Measurements from ENCODE around the gene EML1. TPM values are rescaled to one million over a fixed set of nuclear protein-coding genes. Genes with fewer than 3 reads are reported as not detected.

EML1 gene
- total RNA-seq, 3 donors from 2014 or later, result 5.4 to 82.5 (median 8.1) TPM

DNA sequence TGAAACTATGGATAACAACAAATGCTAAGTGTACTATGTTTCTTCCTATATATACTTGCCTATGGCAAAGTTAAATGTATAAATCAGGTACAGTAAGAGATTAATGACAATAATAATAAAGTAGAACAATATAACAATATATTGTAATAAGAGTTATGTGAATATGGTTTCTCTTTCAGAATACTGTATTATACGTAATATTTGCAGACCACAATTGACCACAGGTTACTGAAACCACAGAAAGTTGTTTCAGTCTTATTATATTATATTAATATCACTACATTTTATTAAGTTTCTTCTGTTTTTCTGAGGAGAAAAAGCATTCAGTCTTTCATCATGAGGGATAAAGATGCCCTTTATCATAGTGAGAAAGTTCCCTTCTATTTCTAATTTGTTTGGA is 131.2 kb downstream of the EML1 start:
- no peak for DNase-seq
- no peak for ATAC-seq
- intact Hi-C loops (cut with DNase I, micrococcal nuclease), result no loop called here
- Histone ChIP-seq H3K36me3 (ENCODE audit: low read depth) (no peaks in the 10 kb centered on the region), H3K9me3 (no peaks in the 10 kb centered on the region), H3K4me1 (ENCODE audit: low read depth) (no peaks in the 10 kb centered on the region), H3K4me3 (no peak overlapping the region)
- TF ChIP-seq, protein P1, sequence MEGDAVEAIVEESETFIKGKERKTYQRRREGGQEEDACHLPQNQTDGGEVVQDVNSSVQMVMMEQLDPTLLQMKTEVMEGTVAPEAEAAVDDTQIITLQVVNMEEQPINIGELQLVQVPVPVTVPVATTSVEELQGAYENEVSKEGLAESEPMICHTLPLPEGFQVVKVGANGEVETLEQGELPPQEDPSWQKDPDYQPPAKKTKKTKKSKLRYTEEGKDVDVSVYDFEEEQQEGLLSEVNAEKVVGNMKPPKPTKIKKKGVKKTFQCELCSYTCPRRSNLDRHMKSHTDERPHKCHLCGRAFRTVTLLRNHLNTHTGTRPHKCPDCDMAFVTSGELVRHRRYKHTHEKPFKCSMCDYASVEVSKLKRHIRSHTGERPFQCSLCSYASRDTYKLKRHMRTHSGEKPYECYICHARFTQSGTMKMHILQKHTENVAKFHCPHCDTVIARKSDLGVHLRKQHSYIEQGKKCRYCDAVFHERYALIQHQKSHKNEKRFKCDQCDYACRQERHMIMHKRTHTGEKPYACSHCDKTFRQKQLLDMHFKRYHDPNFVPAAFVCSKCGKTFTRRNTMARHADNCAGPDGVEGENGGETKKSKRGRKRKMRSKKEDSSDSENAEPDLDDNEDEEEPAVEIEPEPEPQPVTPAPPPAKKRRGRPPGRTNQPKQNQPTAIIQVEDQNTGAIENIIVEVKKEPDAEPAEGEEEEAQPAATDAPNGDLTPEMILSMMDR (IDR thresholded peaks at IDR 0.05), result no peak

DNA sequence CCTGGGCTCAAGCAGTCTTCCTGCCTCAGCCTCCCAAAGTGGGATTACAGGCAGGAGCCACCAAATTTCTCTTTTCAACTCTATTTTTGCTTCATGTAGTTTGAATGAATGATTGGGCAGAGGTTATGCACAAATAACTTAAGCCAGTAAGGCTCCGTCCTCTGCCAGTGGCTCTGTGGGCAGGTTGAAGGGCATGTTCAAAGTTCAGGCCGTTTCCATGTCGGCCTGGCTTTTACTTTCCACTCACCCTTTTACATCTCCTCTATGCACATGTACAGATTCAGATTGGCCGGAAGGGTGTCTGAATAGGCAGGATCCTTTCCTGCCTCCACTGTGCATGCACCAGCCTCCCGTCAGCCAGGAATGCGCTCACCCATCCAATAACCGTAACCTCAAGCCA is 132.3 kb downstream of the EML1 start:
- no peak for ATAC-seq
- H3K9me3 ChIP-seq, result no peaks in the 10 kb centered on the region
- H3K4me1 ChIP-seq (ENCODE audit: low read depth), result no peaks in the 10 kb centered on the region
- TF ChIP-seq, protein P1 (IDR thresholded peaks at IDR 0.05), result no peak
- intact Hi-C loops (cut with DNase I, micrococcal nuclease), result no loop called here
- H3K4me3 ChIP-seq, result no peak overlapping the region
- DNase-seq, result no peak
- H3K36me3 ChIP-seq (ENCODE audit: low read depth), result no peaks in the 10 kb centered on the region

- Histone ChIP-seq H3K9me3 (no peaks in the 10 kb centered on the region), H3K36me3 (ENCODE audit: low read depth) (no peaks in the 10 kb centered on the region), H3K4me3 (no peak overlapping the region), H3K4me1 (ENCODE audit: low read depth) (no peaks in the 10 kb centered on the region)
- intact Hi-C loops (cut with DNase I, micrococcal nuclease), result no loop called here
- ATAC-seq (no peak), DNase-seq (no peak)
- TF ChIP-seq, protein P1 (IDR thresholded peaks at IDR 0.05), result no peak
These were observed 135.8 kb downstream of the EML1 start for GRCh38 chr14:99928963-99929362.

DNA sequence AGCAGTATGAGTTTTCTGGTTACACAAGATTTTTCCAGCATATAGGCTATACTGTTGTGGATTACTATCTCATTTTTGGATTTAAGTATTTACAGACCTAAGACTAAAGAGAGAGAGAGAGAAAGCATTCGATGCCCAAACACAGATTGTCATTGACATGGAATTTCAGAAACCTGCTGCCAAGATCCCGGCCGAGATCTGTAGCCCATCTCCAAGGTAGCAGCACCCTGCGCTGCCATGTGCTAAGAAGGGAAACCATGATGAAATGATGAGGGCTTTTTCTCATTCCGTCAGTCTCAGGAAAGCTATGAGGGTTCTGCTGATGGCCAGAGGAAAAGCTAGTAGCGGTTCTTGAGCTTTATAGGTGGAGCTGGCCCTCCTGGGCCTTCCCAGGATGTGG is 136.4 kb downstream of the EML1 start:
- Histone ChIP-seq H3K4me1 (ENCODE audit: low read depth) (no peaks in the 10 kb centered on the region), H3K36me3 (ENCODE audit: low read depth) (no peaks in the 10 kb centered on the region), H3K9me3 (no peaks in the 10 kb centered on the region), H3K4me3 (no peak overlapping the region)
- intact Hi-C loops (cut with DNase I, micrococcal nuclease), result no loop called here
- ATAC-seq, result no peak
- DNase-seq, result no peak
- TF ChIP-seq, protein P1 (IDR thresholded peaks at IDR 0.05), result no peak

DNA sequence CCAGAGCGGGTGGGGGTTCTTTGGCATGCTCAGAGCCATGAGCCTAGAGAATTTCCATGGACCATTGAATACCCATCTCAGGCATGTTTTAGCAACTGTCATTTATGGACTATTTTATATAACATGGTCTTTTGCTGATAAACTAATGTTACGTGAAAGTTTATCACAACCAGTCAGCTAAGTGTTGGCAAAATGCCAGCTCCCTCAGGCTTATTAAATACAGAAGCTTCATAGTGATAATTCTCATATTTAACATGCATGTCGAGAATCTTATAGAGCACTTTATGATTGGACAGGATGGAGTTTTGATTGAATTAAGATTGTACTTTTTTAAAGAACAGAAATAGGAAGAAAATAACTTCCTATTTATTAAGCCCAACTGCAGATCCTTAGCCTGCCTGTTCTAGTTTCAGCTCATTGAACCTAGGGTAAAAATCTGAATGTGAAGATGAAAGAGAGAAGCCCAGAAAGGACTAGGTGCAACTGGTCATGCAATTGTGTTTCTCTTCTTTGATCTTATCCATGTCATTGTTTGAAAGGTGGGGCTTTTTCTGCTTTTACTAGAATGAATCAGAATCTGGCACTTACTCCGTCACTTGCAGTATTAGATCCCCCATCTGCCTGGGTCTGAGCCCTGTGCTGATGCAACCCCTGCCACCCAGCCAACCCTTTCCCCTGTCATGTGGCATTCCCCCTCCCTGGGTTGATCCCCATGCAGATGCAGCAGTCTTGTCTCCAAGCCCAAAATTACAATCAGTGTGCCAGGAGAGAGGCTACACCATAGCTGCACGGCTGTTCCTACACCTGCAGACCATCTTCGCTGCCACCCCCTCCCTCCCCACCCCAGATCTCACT is 137.4 kb downstream of the EML1 start:
- Histone ChIP-seq H3K9me3 (no peaks in the 10 kb centered on the region), H3K4me1 (ENCODE audit: low read depth) (no peaks in the 10 kb centered on the region), H3K4me3 (no peak overlapping the region), H3K36me3 (ENCODE audit: low read depth) (no peaks in the 10 kb centered on the region)
- DNase-seq, result no peak
- TF ChIP-seq, protein P1 (IDR thresholded peaks at IDR 0.05), result no peak
- no peak for ATAC-seq
- intact Hi-C loops (cut with DNase I, micrococcal nuclease), result no loop called here
